DMS53 (cell line): ENCODE data around the gene PLTP.
A peak's percentile ranks its signal among the peaks of the same experiment; 100 is the strongest.
"Not testable (repeated sequence)": the region's sequence is repeated elsewhere in the genome, so short reads cannot be mapped to it uniquely, and the experiment has no call there.

Experiments used
- DNase-seq: peaks from one replicate; lab custom pipeline; 2025; lab: John Stamatoyannopoulos, UW

Gene PLTP

GRCh38 chr20:45919542-45920399 is 7.8 kb upstream of the PLTP start:
- no peak for DNase-seq

- no peak for DNase-seq
Observed at GRCh38 chr20:45918779-45919537, 7.0 kb upstream of the PLTP start.

GRCh38 chr20:45918182-45918737 is 6.3 kb upstream of the PLTP start:
- DNase-seq: no peak

GRCh38 chr20:45917790-45918141 is 5.8 kb upstream of the PLTP start:
- DNase-seq: no peak

GRCh38 chr20:45913116-45913515 is 1.2 kb upstream of the PLTP start:
- peak; percentile 23 for DNase-seq

GRCh38 chr20:45912344-45912682 is 358 bp upstream of the PLTP start:
- no peak for DNase-seq

- DNase-seq: peak; percentile 92
Observed at GRCh38 chr20:45910670-45911485, 1.1 kb downstream of the PLTP start.

- DNase-seq: no peak
Observed at GRCh38 chr20:45909817-45910669, 1.9 kb downstream of the PLTP start.

- DNase-seq: no peak
Observed at GRCh38 chr20:45909336-45909808, 2.6 kb downstream of the PLTP start.

- no peak for DNase-seq
Observed at GRCh38 chr20:45908084-45908483, 3.9 kb downstream of the PLTP start.

- DNase-seq: no peak
Observed at GRCh38 chr20:45907219-45907948, 4.6 kb downstream of the PLTP start.

- DNase-seq: no peak
Observed at GRCh38 chr20:45905505-45906079, 6.4 kb downstream of the PLTP start.

GRCh38 chr20:45904583-45905504 is 7.1 kb downstream of the PLTP start:
- no peak for DNase-seq

- DNase-seq: no peak
Observed at GRCh38 chr20:45902199-45902701, 9.7 kb downstream of the PLTP start.

- not testable (repeated sequence) for DNase-seq
Observed at GRCh38 chr20:45901332-45901731, 10.6 kb downstream of the PLTP start.

GRCh38 chr20:45899046-45899835 is 12.7 kb downstream of the PLTP start:
- DNase-seq: no peak

GRCh38 chr20:45898285-45898684 is 13.7 kb downstream of the PLTP start:
- DNase-seq: no peak

GRCh38 chr20:45897692-45898091 is 14.3 kb downstream of the PLTP start:
- DNase-seq: no peak
